Measurements from ENCODE around the gene APOA5. TPM values are rescaled to one million over a fixed set of nuclear protein-coding genes. Genes with fewer than 3 reads are reported as not detected.
"Not testable (repeated sequence)": the region's sequence is repeated elsewhere in the genome, so short reads cannot be mapped to it uniquely, and the experiment has no call there.

Gene APOA5
- polyA plus RNA-seq, 5 donors, result 0.09 TPM; not detected in 4

DNA sequence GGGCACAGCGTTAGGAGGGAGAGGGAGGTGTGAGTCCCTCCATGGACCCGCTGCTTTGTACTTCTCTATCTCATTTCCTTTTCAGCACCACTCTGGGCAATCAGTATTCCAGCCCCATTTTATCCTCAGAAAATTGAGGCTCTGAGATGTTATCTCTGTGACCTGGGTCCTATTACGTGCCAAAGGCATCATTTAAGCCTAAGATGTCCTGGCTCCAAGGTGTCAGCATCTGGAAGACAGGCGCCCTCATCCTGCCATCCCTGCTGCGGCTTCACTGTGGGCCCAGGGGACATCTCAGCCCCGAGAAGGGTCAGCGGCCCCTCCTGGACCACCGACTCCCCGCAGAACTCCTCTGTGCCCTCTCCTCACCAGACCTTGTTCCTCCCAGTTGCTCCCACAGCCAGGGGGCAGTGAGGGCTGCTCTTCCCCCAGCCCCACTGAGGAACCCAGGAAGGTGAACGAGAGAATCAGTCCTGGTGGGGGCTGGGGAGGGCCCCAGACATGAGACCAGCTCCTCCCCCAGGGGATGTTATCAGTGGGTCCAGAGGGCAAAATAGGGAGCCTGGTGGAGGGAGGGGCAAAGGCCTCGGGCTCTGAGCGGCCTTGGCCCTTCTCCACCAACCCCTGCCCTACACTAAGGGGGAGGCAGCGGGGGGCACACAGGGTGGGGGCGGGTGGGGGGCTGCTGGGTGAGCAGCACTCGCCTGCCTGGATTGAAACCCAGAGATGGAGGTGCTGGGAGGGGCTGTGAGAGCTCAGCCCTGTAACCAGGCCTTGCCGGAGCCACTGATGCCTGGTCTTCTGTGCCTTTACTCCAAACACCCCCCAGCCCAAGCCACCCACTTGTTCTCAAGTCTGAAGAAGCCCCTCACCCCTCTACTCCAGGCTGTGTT, 37.2 kb upstream of the APOA5 start:
- no peak for DNase-seq

DNA sequence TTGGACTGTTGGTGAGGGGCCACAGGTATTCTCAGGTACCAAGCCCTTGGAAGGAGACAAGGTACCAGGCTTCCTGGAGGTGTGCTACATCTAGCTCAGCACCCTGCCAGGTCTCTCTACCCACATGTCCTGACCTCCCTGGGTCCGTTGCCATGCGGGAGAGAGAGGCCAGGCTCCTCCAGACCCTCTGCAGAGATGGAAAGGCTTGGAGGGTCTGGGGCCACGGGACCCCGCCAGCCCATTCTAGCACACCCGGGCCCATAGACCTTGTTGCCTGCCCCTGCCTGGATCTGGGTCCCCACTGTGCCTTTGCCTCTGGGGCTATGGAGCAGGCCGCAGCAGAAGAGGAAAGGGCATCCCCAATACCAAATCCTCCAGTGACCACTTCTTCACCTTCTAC, 35.8 kb upstream of the APOA5 start:
- DNase-seq, result no peak

DNA sequence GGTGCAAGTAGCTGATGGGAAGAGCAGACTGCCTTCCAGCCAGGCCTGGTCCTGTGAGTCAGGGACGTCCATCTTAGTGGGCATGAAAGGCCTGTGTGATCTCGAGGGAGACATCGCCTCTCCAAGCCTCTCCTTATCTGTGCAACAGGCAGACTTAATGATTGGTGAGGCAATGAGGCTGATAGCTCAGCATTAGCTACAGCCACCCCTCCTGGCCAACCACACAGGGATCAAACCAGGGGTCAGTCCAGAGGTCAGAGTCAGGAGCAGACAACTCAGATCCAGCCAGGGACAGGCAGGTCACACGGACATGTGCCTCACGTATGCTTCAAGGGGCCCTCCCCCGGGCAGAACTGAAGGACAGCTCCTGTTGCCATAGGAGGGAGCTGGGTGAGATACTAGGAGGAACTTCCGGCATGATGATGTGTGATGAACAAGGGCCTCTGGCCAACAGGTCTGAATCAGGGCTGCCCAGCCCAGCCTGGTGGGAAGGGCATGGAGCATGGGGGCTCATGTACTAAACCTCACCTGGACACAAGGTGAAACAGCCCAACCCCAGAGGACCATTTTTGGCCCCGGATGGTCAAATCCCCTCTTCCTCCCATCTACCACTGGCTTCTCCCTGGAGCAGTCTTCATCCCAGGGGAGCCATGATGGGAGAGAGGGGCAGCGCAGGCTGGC, 35.2 kb upstream of the APOA5 start:
- no peak for DNase-seq

- DNase-seq, result no peak
Observed at GRCh38 chr11:116825854-116826750, 34.4 kb upstream of the APOA5 start.

GRCh38 chr11:116825434-116825833, 33.8 kb upstream of the APOA5 start:
- DNase-seq, result no peak

GRCh38 chr11:116823031-116823843, 31.6 kb upstream of the APOA5 start, which contains the start of gene APOA4:
TSS of gene APOA4 (minus strand) at chr11:116823304. CDS start at chr11:116823191, 113 bp downstream.
- DNase-seq, result no peak

DNA sequence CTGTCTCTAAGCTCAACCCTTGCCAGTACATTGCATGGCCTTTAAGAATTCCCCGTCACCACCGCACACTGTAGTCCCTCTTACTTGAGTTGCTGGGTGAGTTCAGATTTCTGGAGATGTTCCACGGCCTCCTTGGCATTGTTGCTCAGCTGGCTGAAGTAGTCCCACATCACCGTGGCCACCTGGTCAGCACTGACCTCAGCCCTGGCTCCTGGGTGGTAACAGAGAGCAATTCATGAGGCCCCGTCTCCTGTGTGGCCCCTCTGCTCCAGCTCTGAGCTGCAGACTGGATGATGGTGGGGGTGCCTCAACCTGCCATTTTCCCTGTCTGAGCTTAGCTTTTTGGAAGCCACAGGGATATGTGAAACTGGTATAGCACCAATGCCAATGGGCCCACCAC, 30.9 kb upstream of the APOA5 start:
- no peak for DNase-seq

GRCh38 chr11:116821050-116821918, 29.6 kb upstream of the APOA5 start:
- no peak for DNase-seq

DNA sequence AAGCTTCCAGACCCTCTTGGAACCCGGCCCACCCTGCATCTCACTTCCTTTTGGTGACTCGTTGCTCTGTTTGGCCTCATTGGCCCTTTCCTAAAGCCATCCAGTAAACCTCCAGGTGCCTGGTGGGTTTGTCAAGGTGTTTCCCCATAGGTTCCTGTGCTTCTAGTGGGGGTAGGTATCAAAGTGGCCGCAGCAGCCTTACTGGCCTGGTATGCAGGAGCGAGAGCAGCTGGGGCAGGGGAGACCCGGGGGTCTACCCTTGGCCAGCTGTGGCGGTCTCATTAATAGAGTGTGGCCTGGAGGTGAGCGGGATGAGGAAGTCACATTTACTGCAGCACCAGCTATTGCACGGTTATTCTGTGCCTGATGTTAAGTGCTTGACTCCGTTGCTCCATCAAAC, 27.4 kb upstream of the APOA5 start:
- DNase-seq, result no peak

DNA sequence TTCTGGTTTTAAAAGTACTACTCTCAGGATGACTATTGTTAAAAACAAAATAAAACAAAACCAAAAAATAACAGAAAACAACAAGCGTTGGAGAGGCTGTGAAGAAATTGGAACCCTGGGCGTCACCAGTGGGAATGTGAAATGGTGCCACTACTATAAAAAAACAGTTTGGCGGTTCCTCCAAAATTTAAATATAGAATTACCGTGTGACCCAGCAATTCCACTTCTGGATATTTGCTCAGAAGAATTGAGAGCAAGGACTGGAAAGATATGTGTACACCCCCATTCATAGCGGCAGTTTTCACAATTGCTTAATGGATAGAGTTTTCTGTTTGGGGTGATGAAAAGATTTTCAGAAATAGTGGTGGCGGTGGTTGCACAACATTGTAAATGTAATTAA, 22.8 kb upstream of the APOA5 start:
- no peak for DNase-seq

DNA sequence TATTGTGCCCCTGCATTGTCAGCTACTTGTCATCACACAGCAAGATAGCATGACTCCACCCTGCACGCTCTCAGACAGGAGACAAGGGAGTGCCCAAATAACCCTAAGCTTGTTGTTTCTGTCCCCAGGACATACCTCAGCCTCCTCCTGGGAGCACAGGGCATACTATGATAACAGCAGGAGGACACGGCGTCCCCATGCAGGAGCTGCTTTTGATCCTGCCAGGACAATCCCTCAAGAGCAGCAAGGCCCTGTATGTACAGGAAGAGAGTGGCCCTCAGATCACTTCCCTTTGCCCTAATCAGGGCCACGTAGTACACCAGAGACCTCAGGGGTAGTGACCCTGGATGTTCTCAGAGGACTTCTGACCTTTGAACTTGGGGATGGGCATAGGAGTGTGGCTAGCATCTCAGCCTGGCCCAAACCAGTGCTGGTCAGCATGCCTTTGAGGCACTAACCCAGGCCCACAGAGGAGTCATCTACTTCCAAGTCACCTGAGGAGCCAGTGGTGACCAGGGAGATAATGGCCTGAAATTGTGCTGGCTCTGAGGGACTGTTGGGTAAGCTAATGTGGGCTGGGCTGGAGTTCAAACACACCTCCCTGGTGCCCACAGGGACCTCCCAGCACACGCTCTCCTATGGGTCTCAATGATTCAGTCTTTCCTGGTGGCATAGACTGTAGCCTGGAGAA, 22.2 kb upstream of the APOA5 start:
- no peak for DNase-seq

GRCh38 chr11:116813170-116813569, 21.5 kb upstream of the APOA5 start:
- no peak for DNase-seq

- no peak for DNase-seq
Observed at GRCh38 chr11:116812109-116812508, 20.4 kb upstream of the APOA5 start.

GRCh38 chr11:116811194-116811593, 19.5 kb upstream of the APOA5 start:
- no peak for DNase-seq

DNA sequence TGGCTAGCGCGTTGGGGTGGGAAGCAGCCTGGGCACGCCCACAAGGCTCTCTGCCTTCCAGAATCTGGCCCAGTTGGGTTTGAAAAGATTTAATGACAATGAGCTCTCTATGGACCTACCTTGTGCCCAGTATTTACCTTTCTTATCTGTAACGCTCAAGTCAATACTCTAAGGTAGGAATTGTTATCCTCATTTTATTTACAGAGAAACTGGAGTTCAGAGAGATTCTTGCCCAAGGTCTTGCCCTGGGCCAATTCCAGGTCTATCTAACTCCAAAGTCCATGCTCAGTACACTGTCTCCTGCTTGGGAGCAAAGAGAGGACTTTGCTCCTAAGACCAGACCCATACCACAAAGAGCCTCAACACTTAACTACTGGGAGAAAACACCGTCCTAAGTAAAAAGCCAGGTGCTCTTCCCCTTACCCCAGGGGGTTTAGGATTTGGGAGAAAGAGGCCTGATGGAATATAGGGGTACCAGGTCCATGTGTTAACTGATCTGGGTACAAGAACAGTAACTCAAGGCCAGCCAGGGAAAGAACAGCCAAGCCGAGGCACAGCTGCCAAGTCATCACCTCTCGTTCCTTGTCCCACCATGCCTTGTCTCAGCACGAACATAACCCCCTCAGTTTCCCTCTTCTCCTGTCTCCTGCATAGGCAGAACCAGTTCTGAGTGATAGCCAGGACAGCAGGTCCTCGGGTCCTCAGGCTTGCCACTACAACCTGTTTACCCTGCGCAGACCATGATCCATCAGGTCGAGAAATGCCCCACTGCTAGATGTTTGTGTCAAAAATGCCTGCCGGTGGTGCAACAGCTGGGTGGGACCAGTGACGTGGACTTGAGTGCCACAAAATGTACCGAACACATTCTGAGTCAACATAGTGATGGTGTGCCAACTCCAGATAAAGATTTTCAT, 16.8 kb upstream of the APOA5 start:
- DNase-seq, result no peak

GRCh38 chr11:116807601-116808261, 16.1 kb upstream of the APOA5 start:
- DNase-seq, result no peak

DNA sequence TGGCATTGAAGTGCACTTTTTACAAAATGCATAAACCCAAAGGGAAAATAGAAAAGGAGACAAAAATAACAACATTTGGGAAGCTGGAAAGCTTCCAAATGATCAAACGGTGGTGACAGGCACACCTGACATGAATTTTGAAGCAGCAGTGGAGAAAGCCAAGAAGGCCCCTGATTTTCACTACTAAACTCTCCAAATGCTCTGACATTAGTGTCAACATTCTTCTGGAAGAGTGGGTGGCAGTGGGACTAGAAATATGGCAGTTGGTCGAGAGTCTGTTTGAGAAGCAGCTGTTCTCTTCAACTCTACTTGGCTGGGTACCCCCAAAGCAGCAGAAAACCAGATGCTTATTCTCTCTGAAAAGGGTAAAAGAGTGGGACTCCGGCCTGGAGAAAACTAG, 12.3 kb upstream of the APOA5 start:
- no peak for DNase-seq

- DNase-seq, result not testable (repeated sequence)
Observed at GRCh38 chr11:116801662-116802061, 10.0 kb upstream of the APOA5 start.
